GM12891 (cell line): ENCODE measurements around the gene ZNF605.

Experiments used
- POLR2A ChIP-seq: IDR thresholded peaks from 2 replicates; pipeline ENCODE4 v1.6.1; 2011; ENCODE audit warnings: low read depth, low read length, control low read depth
- POLR2AphosphoS5 ChIP-seq: IDR thresholded peaks from 2 replicates; pipeline ENCODE4 v1.6.1; 2011; ENCODE audit warnings: low read depth, low read length, control low read depth
- POU2F2 ChIP-seq: IDR thresholded peaks from 2 replicates; pipeline ENCODE4 v1.6.1; 2011; ENCODE audit warnings: low read depth, mild to moderate bottlenecking, control low read depth, low read length, moderate library complexity
- SPI1 ChIP-seq: IDR thresholded peaks from 2 replicates; pipeline ENCODE4 v1.6.1; 2011; ENCODE audit warnings: low read depth, low read length, control low read depth
- TAF1 ChIP-seq: IDR thresholded peaks from 2 replicates; pipeline ENCODE4 v1.6.1; 2011; ENCODE audit warnings: low read depth, low read length, control low read depth

GRCh38 chr12:132925597-132926414 is 30.3 kb downstream of the ZNF605 start:
- no peak for TF ChIP-seq TAF1
- no peak for TF ChIP-seq SPI1
- TF ChIP-seq POLR2A = no peak
- no peak for TF ChIP-seq POLR2AphosphoS5
- no peak for TF ChIP-seq POU2F2
